NCI-H69 (cell line): Measurements from ENCODE around the gene DEFB116.
A peak's percentile ranks its signal among the peaks of the same experiment; 100 is the strongest.
"Not testable (repeated sequence)": the region's sequence is repeated elsewhere in the genome, so short reads cannot be mapped to it uniquely, and the experiment has no call there.

Source experiments
- DNase-seq: peaks from one replicate; lab custom pipeline; 2025; lab: John Stamatoyannopoulos, UW

The DEFB116 gene

DNA sequence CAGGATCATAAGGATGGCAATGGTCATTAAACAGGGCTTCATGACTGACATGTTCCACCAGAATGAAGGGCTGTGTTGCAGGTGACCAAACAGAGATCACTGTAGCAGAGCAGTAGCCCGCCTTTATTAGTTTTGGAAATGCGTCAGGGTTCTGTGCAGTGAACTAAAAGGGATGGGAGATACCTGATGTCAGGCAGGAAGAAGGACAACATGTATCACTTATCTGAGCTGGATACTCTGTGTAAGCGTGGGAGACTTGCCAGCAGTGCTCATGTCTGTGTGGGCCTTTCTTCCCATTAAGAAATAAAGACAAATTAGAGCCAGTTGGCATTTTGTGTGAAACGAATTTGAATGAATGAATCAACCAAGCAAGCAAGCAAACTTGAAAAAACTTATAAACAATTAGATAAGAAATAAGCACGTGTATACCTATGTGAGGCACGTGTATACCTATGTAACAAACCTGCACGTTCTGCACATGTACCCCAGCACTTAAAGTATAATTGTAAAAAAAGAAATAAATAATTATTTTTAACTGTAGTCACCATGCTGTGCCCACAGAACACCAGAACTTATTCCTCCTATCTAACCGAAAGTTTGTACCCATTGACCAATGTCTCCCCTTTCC, at the start of gene DEFB116:
DEFB116 (minus strand) TSS at position 51 of the 628 bp plus-strand sequence; CDS start at position 51, 0 bp downstream.
- no peak for DNase-seq

DNA sequence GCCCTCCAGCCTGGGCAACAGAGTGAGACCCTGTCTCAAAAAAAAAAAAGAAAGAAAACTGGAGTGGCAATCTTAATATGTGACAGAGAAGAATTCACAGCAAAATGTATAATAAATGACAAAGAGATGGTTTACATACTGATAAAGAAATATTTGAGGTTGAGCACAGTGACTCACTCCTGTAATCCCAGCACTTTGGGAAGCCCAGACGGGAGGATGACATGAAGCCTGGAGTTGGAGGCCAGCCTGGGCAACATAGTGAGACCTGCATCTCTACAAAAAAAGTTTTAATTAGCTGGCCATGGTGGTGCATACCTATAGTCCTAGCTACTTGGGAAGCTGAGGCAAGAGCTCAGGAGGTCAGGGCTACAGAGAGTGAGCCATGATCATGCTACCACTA, 47.6 kb upstream of the DEFB116 start:
- DNase-seq = no peak

- DNase-seq = no peak
Observed at GRCh38 chr20:31341470-31341869, 33.1 kb upstream of the DEFB116 start.

DNA sequence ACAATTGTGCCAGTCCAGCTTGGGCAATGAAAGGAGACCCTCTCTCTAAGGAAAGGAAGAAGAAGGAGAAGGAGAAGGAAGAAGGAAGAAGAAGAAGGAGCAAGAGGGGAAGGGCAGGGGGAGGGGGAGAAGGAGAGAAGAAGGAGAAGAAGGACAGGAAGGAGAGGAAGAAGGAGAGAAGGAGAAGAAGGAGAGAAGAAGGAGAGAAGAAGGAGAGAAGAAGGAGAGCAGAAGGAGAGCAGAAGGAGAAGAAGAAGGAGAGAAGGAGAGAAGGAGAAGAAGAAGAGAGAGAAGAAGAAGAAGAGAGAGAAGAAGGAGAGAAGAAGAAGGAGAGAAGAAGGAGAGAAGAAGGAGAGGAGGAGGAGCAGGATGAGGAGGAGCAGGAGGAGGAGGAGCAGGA, 22.5 kb upstream of the DEFB116 start:
- DNase-seq = no peak

DNA sequence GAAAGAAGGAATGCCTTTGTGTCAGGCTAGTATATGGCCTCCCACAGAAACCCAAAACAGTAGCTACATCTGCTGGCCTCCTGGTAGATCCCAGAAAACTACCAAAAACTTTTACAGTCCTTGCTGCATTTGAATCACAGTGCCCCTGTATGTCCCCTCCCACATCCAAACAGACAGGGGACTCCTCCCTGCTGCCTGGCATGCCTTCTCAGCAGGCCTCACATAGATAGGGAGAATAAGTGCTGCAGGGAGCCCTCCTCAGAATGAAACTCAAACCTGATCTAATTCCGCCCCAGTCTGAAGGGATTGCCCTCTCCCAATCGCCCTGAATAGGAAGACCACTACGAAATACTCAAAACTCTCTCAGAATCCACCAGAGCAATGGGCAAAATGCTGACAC, 14.1 kb upstream of the DEFB116 start:
- no peak for DNase-seq

- not testable (repeated sequence) for DNase-seq
Observed at GRCh38 chr20:31284964-31285363, 23.4 kb downstream of the DEFB116 start.

- DNase-seq = no peak
Observed at GRCh38 chr20:31278178-31278577, 30.2 kb downstream of the DEFB116 start.

DNA sequence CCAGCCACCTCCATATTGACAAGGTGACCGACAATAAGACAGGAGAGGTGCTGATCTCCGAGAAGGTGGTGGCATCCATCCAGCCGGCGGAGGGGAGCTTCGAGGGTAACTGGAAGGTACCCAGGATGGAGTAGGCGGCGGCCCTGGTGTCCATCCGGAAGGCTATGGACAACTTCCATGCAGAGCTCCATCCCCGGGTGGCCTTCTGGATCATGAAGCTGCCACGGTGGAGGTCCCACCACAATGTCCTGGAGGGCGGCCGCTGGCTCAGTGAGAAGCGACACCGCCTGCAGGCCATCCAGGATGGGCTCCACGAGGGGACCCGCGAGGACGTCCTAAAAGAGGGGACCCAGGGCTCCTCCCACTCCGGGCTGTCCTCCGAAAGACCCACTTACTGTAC, 33.9 kb downstream of the DEFB116 start:
- no peak for DNase-seq

GRCh38 chr20:31260326-31260932, 48.0 kb downstream of the DEFB116 start:
- DNase-seq = peak; percentile 14

GRCh38 chr20:31257364-31257763, 51.0 kb downstream of the DEFB116 start, which contains the start of gene DEFB115:
DEFB115 (plus strand) TSS chr20:31257664; CDS start chr20:31257664, 0 bp downstream.
- DNase-seq = no peak

GRCh38 chr20:31256959-31257358, 51.4 kb downstream of the DEFB116 start:
- DNase-seq = no peak
